ENCODE measurements around the gene GCG. TPM values are rescaled to one million over a fixed set of nuclear protein-coding genes. Genes with fewer than 3 reads are reported as not detected.

The GCG gene
- total RNA-seq, 1 experiment from 2014 or later = not detected

DNA sequence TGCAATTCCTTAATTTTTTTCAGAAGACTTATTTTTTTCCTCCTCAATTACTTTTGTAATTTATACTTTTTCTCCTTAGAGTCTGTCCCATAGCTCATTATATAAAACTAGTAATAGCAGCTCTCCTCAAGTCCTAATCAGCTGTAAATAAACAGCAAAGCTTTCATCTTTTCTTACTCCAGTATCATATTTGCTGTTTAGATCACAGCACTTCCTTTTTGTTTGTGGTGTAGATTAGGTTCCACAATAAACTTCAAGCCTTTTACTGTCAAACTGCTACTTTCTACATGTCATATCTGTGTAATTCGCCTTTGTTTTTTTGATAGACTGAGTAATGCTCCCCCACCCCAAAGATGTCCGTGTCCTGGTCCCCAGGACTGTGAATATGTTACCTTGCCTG is 25.5 kb downstream of the GCG start:
- Mint-ChIP-seq H3K9me3 (ENCODE audit: low read depth, unreplicated experiment) (no peaks in the 10 kb centered on the region), H3K36me3 (ENCODE audit: insufficient read depth, unreplicated experiment) (no peaks in the 10 kb centered on the region), H3K4me1 (ENCODE audit: low read depth, unreplicated experiment) (no peaks in the 10 kb centered on the region), H3K27me3 (ENCODE audit: unreplicated experiment) (peaks cover 15% of the 10 kb centered on the region), H3K4me3 (ENCODE audit: low read depth, unreplicated experiment) (no peak overlapping the region), H3K27ac (ENCODE audit: unreplicated experiment) (no peak overlapping the region)
- intact Hi-C loops (cut with micrococcal nuclease; ENCODE audit: unreplicated experiment) = no loop called here
- no TSS peak for BruUV-seq (replicated peaks)
- CTCF ChIA-PET = interaction anchor here (0.6 to 1.1 kb wide), 2 partner anchors 119 to 615 kb away, joined by 3 to 4 read pairs; no protein-coding TSS in a partner anchor
- DNase-seq = no peak
- no peak for TF ChIP-seq CTCF (IDR thresholded peaks at IDR 0.05; ENCODE audit: unreplicated experiment)

DNA sequence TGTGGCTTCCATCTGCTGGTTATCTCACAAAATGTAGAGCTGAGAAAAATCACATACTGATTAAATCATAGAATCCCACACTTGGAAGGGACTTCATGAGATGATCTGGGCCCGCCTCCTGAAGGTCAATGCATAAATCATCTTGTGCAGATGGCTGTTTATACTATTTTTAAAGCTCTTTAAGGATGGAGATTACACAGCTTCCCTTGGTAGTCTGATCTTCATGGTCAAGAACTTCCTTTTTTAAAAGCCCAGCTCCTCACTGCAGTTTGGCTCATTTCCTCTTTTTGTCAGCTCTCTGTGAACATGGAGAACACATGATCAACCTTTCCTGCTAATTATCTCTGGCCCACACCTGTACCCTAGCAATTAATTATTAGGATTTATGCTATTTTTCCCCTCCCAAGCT is 25.9 kb downstream of the GCG start:
- no peaks in the 10 kb centered on the region for H3K9me3 Mint-ChIP-seq (ENCODE audit: low read depth, unreplicated experiment)

GRCh38 chr2:162125138-162125537 is 26.9 kb downstream of the GCG start:
- Mint-ChIP-seq H3K27ac (ENCODE audit: unreplicated experiment) (no peak overlapping the region), H3K4me1 (ENCODE audit: low read depth, unreplicated experiment) (no peaks in the 10 kb centered on the region), H3K4me3 (ENCODE audit: low read depth, unreplicated experiment) (no peak overlapping the region), H3K36me3 (ENCODE audit: insufficient read depth, unreplicated experiment) (no peaks in the 10 kb centered on the region), H3K27me3 (ENCODE audit: unreplicated experiment) (peaks cover 15% of the 10 kb centered on the region), H3K9me3 (ENCODE audit: low read depth, unreplicated experiment) (no peaks in the 10 kb centered on the region)
- DNase-seq = no peak
- intact Hi-C loops (cut with micrococcal nuclease; ENCODE audit: unreplicated experiment) = no loop called here
- no peak for TF ChIP-seq CTCF (IDR thresholded peaks at IDR 0.05; ENCODE audit: unreplicated experiment)
- BruUV-seq (replicated peaks) = no TSS peak
- CTCF ChIA-PET = no interaction called here

More for the DNA sequence above, 25.9 kb downstream of the GCG start:
- no TSS peak for BruUV-seq (replicated peaks)
- no peaks in the 10 kb centered on the region for H3K36me3 Mint-ChIP-seq (ENCODE audit: insufficient read depth, unreplicated experiment)
- intact Hi-C loops (cut with micrococcal nuclease; ENCODE audit: unreplicated experiment) = no loop called here
- no peak overlapping the region for H3K27ac Mint-ChIP-seq (ENCODE audit: unreplicated experiment)
- CTCF ChIA-PET = interaction anchor here (0.6 to 1.1 kb wide), 2 partner anchors 118 to 615 kb away, joined by 3 to 4 read pairs; no protein-coding TSS in a partner anchor
- H3K4me3 Mint-ChIP-seq (ENCODE audit: low read depth, unreplicated experiment) = no peak overlapping the region
- H3K4me1 Mint-ChIP-seq (ENCODE audit: low read depth, unreplicated experiment) = no peaks in the 10 kb centered on the region
- peaks cover 15% of the 10 kb centered on the region for H3K27me3 Mint-ChIP-seq (ENCODE audit: unreplicated experiment)
- no peak for DNase-seq
- TF ChIP-seq CTCF (IDR thresholded peaks at IDR 0.05; ENCODE audit: unreplicated experiment) = no peak

GRCh38 chr2:162123806-162124758 is 28.0 kb downstream of the GCG start:
- intact Hi-C loops (cut with micrococcal nuclease; ENCODE audit: unreplicated experiment) = loop anchor here (1.0 to 5.0 kb wide), 3 partner anchors 52 to 177 kb away; partner anchors contain the start of gene DPP4
- Mint-ChIP-seq H3K4me3 (ENCODE audit: low read depth, unreplicated experiment) (no peak overlapping the region), H3K27ac (ENCODE audit: unreplicated experiment) (no peak overlapping the region), H3K4me1 (ENCODE audit: low read depth, unreplicated experiment) (no peaks in the 10 kb centered on the region), H3K9me3 (ENCODE audit: low read depth, unreplicated experiment) (no peaks in the 10 kb centered on the region), H3K36me3 (ENCODE audit: insufficient read depth, unreplicated experiment) (no peaks in the 10 kb centered on the region), H3K27me3 (ENCODE audit: unreplicated experiment) (peaks cover 14% of the 10 kb centered on the region)
- DNase-seq = peak; percentile 13
- BruUV-seq (replicated peaks) = no TSS peak
- CTCF ChIA-PET = interaction anchor here (0.5 kb wide), 1 partner anchor 13 kb away, joined by 3 read pairs; no protein-coding TSS in a partner anchor
- TF ChIP-seq CTCF (IDR thresholded peaks at IDR 0.05; ENCODE audit: unreplicated experiment) = no peak

Measured in Calu3 (cell line).